KOPT-K1 (cell line): ENCODE measurements around the gene DLG4.
A peak's percentile ranks its signal among the peaks of the same experiment; 100 is the strongest.

Experiments
- H3K27ac ChIP-seq: fragments of 200-600 bp; sonication (generic); 2 replicates; pipeline ENCODE4 v1.5.1; 2016; ENCODE audit warnings: antibody characterized with exemption, mild to moderate bottlenecking, low read depth, low read length; ENCODE audit not compliant: poor library complexity, severe bottlenecking
- H3K36me3 ChIP-seq: fragments of 200-600 bp; sonication (generic); 2 replicates; pipeline ENCODE4 v1.5.1; 2017; ENCODE audit warnings: antibody characterized with exemption, mild to moderate bottlenecking, low read length, moderate library complexity; ENCODE audit not compliant: insufficient read depth
- H3K9me3 ChIP-seq: fragments of 200-600 bp; sonication (generic); 2 replicates; pipeline ENCODE4 v1.5.1; 2017; ENCODE audit warnings: antibody characterized with exemption, low read length, mild to moderate bottlenecking; ENCODE audit not compliant: insufficient read depth, poor library complexity, severe bottlenecking

DLG4 gene

DNA sequence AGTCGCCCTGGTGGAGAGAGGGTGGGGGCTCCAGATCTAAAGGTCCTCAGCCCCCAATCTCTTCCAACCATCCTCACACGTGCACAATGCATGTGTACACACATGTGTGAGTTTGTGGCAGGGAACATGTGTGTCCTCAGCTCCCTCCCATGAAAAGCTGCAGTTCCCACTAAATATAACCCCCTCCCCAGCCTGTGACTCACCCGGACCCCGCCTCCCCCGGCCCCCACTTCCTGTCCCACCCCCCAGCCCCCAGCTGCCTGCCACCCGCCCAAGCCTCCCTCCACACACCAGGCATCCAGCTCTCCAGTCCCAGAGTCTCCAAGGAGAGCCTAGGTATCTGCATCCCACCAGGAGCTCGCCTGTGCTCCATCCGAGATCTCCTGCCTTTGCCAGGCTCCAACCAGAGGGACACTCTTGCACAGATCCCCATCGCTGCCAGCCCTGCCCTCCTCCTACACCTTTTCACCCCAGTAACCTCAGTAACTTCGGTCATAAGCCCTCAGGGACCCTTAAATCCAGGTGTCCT lies 3.9 kb downstream of the DLG4 start:
- H3K9me3 ChIP-seq: no peaks in the 10 kb centered on the region
- no peaks in the 10 kb centered on the region for H3K36me3 ChIP-seq
- peak overlapping the region; percentile 55 for H3K27ac ChIP-seq

DNA sequence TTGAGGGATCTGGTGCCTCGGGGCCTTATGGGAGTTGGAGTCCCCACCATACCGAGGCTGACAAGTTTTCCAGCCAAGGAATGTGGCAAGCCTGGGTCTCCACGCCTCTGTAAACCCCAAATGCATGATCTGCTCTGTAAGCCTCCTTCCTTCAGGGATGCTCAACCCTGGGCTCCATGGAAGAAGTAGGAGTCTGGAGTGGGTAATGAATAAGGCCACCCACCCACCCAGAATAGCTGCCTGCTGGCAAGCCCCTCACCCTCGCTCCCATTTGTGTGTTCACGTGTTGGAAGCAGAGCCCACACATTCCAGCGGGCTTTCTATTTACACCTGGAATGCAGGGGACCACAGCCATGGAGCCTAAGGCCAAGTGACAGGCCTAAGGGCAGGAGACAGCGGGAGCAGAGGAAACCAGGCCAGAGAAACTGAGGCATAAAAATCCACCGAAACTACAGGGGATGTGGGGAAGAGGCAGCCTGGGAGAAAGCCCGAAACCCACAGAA lies 4.4 kb downstream of the DLG4 start:
- Histone ChIP-seq H3K27ac (peak overlapping the region; percentile 55), H3K9me3 (no peaks in the 10 kb centered on the region), H3K36me3 (no peaks in the 10 kb centered on the region)

GRCh38 chr17:7214300-7215135 lies 5.1 kb downstream of the DLG4 start:
- H3K27ac ChIP-seq: peak overlapping the region; percentile 55
- no peaks in the 10 kb centered on the region for H3K36me3 ChIP-seq

DNA sequence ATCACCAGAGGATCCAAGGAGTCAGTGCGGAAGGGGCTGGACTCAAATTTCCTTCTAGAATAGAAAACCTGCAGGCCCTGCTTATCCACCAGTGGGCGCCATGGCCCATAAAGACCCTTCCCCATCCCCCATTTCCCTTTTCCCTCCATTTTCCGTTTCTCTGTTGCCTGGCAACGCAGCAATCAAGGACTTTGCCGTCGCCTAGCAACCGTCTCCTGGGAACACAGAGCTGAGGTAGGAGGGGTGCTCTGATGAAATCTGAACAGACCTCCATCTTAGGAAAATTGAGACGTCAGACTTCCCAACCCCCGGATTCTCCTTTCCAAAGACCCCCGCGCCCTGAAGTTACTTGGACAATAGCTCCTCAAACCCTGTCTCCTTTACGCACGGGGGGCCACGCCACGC lies 5.7 kb downstream of the DLG4 start:
- Histone ChIP-seq H3K27ac (peak overlapping the region; percentile 55), H3K9me3 (no peaks in the 10 kb centered on the region), H3K36me3 (no peaks in the 10 kb centered on the region)

More at GRCh38 chr17:7214300-7215135, 5.1 kb downstream of the DLG4 start:
- no peaks in the 10 kb centered on the region for H3K9me3 ChIP-seq

DNA sequence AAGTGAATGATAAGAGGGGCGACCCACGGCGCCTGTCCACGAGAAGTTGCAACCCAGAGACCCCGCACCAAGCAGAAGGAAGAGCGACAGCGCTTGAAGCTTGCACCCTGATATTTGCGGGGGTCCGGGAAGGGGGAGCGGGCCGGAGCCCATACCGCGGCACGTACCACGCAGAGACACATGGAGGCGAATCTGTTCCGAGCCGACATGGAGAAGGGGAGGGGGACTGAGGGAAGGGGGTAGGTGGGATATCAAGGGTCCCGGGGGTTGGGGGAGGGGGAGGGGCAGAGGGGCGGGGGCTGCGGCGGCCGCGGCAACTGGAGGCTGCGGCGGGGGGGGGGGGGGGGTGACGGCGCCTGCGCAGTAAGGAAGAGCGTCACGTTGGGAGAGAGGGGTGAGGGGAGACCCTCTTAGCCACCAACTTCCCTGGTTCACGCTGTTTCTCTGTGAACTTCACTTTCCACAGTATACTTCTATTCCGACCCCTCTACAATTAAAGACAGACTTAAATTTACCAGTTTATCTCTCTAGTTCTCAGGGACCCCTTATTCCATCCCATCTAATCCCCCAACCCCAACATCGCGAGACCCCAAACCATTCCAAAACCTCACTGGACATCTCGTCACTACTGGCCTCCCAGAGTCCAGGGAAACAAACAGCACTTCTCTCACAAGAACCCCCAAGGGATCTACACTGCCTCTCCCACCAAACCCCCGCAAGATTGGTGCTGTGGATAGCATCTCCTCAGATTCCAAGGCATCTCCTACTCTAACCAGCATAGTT lies 8.0 kb downstream of the DLG4 start:
- Histone ChIP-seq H3K9me3 (no peaks in the 10 kb centered on the region), H3K36me3 (no peaks in the 10 kb centered on the region), H3K27ac (no peak overlapping the region)

GRCh38 chr17:7208754-7209460 lies 10.7 kb downstream of the DLG4 start:
- H3K36me3 ChIP-seq: no peaks in the 10 kb centered on the region
- H3K27ac ChIP-seq: no peak overlapping the region
- no peaks in the 10 kb centered on the region for H3K9me3 ChIP-seq

- H3K9me3 ChIP-seq: no peaks in the 10 kb centered on the region
- H3K36me3 ChIP-seq: peaks cover 5% of the 10 kb centered on the region; the same call in 1 of the 2 replicates
- H3K27ac ChIP-seq: no peak overlapping the region
Observed at GRCh38 chr17:7208027-7208571, 11.5 kb downstream of the DLG4 start.

GRCh38 chr17:7207120-7208001 lies 12.3 kb downstream of the DLG4 start:
- H3K27ac ChIP-seq: no peak overlapping the region
- no peaks in the 10 kb centered on the region for H3K9me3 ChIP-seq
- H3K36me3 ChIP-seq: peaks cover 12% of the 10 kb centered on the region

DNA sequence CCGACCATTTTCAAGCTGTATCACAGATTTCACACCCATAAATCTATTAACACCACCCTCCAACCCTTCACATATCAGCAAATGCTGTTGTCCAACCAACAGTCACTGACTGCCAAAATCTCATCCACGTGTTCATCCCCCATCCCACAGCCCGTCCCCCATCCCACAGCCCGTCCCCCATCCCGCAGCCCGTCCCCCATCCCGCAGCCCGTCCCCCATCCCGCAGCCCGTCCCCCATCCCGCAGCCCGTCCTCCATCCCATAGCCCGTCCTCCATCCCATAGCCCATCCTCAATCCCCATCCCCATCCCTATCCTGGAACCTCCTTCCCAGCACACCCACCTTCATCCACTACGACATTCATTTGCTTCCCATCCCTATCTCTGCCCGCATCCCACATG lies 14.1 kb downstream of the DLG4 start:
- no peaks in the 10 kb centered on the region for H3K9me3 ChIP-seq
- H3K27ac ChIP-seq: peak overlapping the region; percentile 60
- peaks cover 12% of the 10 kb centered on the region for H3K36me3 ChIP-seq

GRCh38 chr17:7204828-7205461 lies 14.7 kb downstream of the DLG4 start:
- Histone ChIP-seq H3K9me3 (no peaks in the 10 kb centered on the region), H3K27ac (peak overlapping the region; percentile 60), H3K36me3 (peaks cover 12% of the 10 kb centered on the region)

- Histone ChIP-seq H3K36me3 (peaks cover 12% of the 10 kb centered on the region), H3K27ac (peak overlapping the region; percentile 60), H3K9me3 (no peaks in the 10 kb centered on the region)
Observed at GRCh38 chr17:7204336-7204735, 15.3 kb downstream of the DLG4 start.

DNA sequence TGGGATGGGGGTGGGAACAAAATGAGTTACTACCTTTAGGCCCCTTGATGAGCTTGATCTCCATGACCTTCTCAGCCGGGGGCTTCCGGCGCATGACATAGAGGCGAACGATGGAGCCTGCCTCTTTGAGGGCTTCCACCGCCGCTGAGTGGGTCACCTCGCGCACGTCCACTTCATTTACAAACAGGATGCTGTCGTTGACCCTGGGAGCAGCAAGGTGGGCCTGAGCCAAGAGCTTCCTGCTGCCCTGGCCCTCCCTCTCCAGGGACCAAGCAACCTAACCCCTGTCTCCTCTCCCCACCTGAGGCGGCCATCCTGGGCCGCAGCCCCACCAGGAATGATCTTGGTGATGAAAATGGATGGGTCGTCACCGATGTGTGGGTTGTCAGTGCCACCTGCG lies 16.2 kb downstream of the DLG4 start:
- Histone ChIP-seq H3K36me3 (peaks cover 12% of the 10 kb centered on the region), H3K27ac (no peak overlapping the region)

GRCh38 chr17:7196651-7197401 lies 22.8 kb downstream of the DLG4 start:
- Histone ChIP-seq H3K27ac (no peak overlapping the region), H3K9me3 (no peaks in the 10 kb centered on the region), H3K36me3 (peaks cover 10% of the 10 kb centered on the region)

More for the DNA sequence above, 16.2 kb downstream of the DLG4 start:
- H3K9me3 ChIP-seq: no peaks in the 10 kb centered on the region
